HG03342 (cell line): Measurements from ENCODE around the gene LRRC43.
"Not testable (repeated sequence)": the region's sequence is repeated elsewhere in the genome, so short reads cannot be mapped to it uniquely, and the experiment has no call there.

Experiments
- ATAC-seq: cut with Tn5 transposase; IDR thresholded peaks from one replicate; pipeline ENCODE4 v1.9.1; 2021; ENCODE audit warnings: mild to moderate bottlenecking, moderate library complexity; ENCODE audit not compliant: unreplicated experiment

LRRC43 gene

DNA sequence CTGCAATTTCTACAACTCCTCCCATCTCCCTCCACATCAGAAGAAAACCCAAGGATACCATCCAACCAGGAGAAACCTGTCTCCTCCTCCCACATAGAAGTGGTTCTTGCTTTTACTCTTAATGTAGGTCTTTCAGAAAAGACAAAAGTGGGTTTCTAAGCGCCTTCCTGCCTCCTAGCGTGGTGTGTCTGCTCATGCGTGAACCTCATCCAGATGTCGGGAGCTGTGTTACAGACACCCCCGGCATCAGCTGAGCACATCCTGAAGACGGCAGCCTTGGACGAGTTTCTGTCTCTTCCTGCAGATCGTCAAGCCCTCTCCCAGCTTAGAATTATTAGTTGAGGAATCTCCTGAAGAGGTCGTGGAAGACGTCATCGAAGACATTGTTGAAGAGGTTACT, 9.5 kb downstream of the LRRC43 start:
- no peak for ATAC-seq

- ATAC-seq = no peak
Observed at GRCh38 chr12:122194804-122195203, 11.9 kb downstream of the LRRC43 start.

DNA sequence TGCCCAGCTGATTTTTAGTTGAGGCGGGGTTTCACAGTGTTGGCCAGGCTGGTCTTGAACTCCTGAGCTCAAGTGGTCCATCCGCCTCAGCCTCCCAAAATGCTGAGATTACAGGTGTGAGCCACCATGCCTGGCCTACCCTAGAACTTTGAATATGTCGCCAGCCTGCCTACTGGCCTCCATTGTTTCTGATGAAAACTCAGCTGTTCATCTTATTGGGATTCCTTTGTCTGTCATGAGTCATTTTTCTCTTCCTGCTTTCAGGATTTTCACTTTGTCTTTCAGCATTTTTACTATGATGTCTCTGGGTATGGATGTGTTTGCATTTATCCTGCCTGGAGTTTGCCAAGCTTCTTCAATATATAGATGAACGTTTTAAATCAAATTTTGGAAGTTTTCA, 12.5 kb downstream of the LRRC43 start:
- no peak for ATAC-seq

DNA sequence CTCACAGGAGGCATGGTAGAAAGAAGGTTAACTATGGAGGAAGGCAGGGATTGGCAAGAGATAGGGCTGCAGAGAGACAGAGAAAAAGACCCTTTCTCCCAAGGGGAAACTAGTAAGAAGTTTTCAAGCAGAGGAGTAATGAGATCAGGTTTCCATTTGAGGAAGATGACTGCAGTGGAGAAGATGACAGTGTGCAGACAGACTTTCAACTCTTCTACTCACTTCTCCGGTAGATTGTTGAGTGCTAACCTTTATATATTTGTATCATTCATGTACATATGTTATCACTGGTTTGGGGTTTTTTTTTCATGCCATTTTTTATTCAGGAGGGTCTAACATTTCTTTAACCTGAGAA, 14.7 kb downstream of the LRRC43 start:
- ATAC-seq = no peak

GRCh38 chr12:122199484-122200355, 16.8 kb downstream of the LRRC43 start:
- ATAC-seq = no peak

- no peak for ATAC-seq
Observed at GRCh38 chr12:122200541-122201175, 17.7 kb downstream of the LRRC43 start.

GRCh38 chr12:122201381-122201780, 18.5 kb downstream of the LRRC43 start:
- ATAC-seq = no peak

DNA sequence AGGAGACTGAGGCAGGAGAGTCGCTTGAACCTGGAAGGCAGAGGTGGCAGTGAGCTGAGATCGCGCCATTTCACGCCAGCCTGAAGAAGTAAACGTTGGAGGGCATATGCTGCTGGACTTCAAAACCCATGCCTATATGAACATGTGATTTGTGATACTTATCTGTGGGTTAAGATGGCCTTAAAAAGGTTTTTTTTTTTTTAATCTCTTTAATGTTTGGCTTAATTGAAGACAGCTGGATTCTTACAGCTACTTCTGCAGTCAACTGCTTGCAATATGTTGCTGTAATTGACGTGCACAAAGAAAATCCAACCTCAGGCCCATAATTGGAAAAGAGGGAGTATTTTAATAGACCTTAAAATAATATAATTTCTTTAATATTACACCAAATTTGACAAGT, 19.1 kb downstream of the LRRC43 start:
- no peak for ATAC-seq

DNA sequence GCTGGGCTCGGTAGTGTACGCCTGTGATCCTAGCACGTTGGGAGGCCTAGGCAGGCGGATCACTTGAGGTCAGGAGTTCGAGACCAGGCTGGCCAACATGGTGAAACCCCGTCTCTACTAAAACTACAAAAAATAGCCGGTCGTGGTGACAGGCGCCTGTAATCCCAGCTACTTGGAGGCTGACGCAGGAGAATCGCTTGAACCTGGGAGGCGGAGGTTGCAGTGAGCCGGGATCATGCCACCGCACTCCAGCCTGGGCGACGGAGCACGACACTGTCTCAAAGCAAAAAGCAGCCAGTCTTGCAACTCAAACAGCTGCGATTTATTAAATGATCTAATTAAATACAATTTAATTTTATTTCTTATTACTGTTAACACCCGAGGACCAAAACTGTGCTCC, 19.9 kb downstream of the LRRC43 start:
- ATAC-seq = not testable (repeated sequence)

GRCh38 chr12:122203301-122204166, 20.6 kb downstream of the LRRC43 start, which contains the start of gene B3GNT4:
Gene B3GNT4, plus strand, starts transcription at chr12:122203709. Its CDS starts 910 bp downstream, at chr12:122204619.
- peak; percentile 41 for ATAC-seq

DNA sequence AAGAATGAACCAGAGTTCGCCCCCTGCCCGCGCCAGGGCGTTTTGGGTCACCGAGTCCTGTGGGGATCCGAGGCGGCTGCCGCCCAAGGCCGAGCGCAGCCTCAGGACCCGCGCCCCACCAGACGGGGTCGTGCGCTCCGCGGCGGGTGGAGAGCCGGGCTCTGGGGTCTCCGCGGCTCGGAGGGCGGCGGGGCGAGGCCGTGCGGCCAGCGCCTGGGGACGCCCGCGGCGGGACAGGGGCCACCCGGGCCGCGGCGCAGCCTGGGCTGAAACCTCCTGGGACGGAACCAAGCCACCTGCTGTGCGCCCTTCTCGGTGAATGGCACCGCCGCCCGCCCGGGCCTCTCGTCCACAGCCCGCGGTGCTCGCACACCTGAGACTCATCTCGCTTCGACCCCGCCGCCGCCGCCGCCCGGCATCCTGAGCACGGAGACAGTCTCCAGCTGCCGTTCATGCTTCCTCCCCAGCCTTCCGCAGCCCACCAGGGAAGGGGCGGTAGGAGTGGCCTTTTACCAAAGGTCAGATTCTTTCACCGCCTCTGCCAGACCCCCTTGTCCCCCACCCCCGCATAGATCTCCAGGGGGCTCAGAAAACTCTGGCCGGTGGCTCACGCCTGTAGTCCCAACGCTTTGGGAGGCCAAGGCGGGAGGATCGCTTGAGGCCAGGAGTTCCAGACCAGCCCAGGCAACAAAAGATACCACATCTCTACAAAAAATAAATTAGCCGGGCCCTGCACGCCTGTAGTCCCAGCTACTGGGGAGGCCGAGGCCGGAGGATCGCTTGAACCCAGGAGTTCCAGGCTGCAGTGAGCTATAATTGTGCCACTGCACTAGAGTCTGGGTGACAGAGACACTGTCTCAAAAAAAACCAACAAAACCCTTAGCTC, 21.5 kb downstream of the LRRC43 start:
- ATAC-seq = peak; percentile 18

GRCh38 chr12:122205053-122205925, 22.4 kb downstream of the LRRC43 start:
- no peak for ATAC-seq

DNA sequence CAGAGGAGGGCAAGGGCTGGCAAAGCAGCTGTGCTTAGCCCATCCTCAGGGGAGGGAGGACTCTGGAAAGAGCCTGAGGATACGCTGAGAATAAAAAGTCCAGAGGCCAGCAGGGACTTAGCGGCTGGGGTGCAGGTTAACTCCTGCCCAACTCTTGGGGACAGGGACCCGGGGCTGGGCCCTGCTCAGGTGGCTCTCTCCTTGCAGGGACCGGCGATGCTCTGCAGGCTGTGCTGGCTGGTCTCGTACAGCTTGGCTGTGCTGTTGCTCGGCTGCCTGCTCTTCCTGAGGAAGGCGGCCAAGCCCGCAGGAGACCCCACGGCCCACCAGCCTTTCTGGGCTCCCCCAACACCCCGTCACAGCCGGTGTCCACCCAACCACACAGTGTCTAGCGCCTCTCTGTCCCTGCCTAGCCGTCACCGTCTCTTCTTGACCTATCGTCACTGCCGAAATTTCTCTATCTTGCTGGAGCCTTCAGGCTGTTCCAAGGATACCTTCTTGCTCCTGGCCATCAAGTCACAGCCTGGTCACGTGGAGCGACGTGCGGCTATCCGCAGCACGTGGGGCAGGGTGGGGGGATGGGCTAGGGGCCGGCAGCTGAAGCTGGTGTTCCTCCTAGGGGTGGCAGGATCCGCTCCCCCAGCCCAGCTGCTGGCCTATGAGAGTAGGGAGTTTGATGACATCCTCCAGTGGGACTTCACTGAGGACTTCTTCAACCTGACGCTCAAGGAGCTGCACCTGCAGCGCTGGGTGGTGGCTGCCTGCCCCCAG, 23.4 kb downstream of the LRRC43 start:
- ATAC-seq = no peak

DNA sequence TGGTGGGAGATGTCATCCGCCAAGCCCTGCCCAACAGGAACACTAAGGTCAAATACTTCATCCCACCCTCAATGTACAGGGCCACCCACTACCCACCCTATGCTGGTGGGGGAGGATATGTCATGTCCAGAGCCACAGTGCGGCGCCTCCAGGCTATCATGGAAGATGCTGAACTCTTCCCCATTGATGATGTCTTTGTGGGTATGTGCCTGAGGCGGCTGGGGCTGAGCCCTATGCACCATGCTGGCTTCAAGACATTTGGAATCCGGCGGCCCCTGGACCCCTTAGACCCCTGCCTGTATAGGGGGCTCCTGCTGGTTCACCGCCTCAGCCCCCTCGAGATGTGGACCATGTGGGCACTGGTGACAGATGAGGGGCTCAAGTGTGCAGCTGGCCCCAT, 24.1 kb downstream of the LRRC43 start:
- no peak for ATAC-seq

DNA sequence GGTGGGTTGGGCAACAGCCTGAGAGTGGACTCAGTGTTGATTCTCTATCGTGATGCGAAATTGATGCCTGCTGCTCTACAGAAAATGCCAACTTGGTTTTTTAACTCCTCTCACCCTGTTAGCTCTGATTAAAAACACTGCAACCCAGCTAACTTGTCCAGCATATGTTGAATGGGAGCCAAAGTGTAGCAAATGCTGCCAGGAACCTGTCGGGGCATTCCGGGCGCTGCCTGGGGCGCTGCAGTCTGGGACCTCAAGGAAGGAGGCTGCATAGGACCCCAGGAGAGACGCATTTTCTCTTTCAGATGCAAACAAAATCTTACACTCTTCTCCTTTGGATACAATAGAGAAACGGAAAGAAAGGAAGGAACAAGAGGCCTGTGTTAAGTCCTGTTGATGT, 24.5 kb downstream of the LRRC43 start:
- no peak for ATAC-seq

- no peak for ATAC-seq
Observed at GRCh38 chr12:122208073-122208820, 25.3 kb downstream of the LRRC43 start.

GRCh38 chr12:122215771-122216170, 32.8 kb downstream of the LRRC43 start:
- ATAC-seq = no peak

DNA sequence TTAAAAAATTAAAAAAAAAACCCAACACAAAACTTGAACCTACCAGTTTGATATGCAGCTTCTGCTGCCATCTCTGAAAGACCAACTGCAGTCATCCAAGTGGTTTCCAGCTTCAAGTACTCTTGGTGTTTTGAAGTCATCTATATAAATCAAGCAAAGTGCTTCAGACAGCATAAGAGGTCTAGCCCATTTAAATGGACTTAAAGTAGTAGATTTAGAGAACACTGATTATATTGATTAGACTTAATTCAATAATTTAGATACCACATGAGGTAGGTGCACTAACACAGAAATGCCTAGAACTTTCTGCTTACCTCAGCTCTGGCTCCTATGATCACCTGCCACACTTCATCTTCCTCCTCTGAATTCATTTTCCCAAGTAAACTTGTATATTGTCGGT, 33.5 kb downstream of the LRRC43 start:
- ATAC-seq = no peak
